Endothelial cell of umbilical vein (primary cell): Measurements from ENCODE around the gene EDC3. TPM values are rescaled to one million over a fixed set of nuclear protein-coding genes. Genes with fewer than 3 reads are reported as not detected.

Experiments
- BruUV-seq: library from RNA; stranded (reverse); fragments of 400-500 nt; replicated peaks from 2 replicates; lab custom pipeline; 2021; lab: Mats Ljungman, UMichigan
- CTCF ChIA-PET: fragments of 300-600, 350-600 bp; sonication (Branson Sonifier 250); formaldehyde crosslinking; loops from one replicate; lab custom pipeline; 2021; ENCODE audit warnings: antibody characterized with exemption, inconsistent platforms; lab: Charles Lee
- POLR2A ChIA-PET: fragments of 300-600, 350-600 bp; sonication (Branson Sonifier 250); formaldehyde crosslinking; loops from one replicate; lab custom pipeline; 2021; ENCODE audit warnings: antibody characterized with exemption, inconsistent platforms; lab: Charles Lee
- DNase-seq: peaks from one replicate; pipeline ENCODE4 v3.0.0-alpha.2; 2011; ENCODE audit warnings: low read depth, low spot score
- FAIRE-seq: peaks from 2 replicates; lab custom pipeline; 2011; peaks lifted over from hg19 to GRCh38; lab: Jason Lieb, UNC
- H2AFZ ChIP-seq: 2 replicates; pipeline ENCODE4 v1.6.0; 2012; ENCODE audit warnings: low read depth, low read length, control low read depth, inconsistent platforms
- H3K27ac ChIP-seq: 2 replicates; pipeline ENCODE4 v1.5.1; 2011; ENCODE audit warnings: low read depth, mild to moderate bottlenecking, control low read depth, low read length, moderate library complexity; ENCODE audit not compliant: insufficient read depth
- H3K27me3 ChIP-seq, 2 experiments: 2 replicates each; pipeline versions ENCODE4 v1.6.0 to v1.6.1; 2011; ENCODE audit warnings: low read length in 2 of 2, mixed read lengths in 1 of 2; ENCODE audit not compliant: control insufficient read depth in 2 of 2, insufficient read depth in 2 of 2
- H3K36me3 ChIP-seq, 2 experiments: 2 replicates in 1 of 2; 3 replicates in 1 of 2; pipeline ENCODE4 v1.5.1; 2011; ENCODE audit warnings: low read length in 2 of 2, mild to moderate bottlenecking in 1 of 2, moderate library complexity in 1 of 2; ENCODE audit not compliant: control insufficient read depth in 2 of 2, insufficient read depth in 2 of 2; ENCODE audit errors: extremely low read depth in 1 of 2
- H3K4me1 ChIP-seq: 3 replicates; pipeline ENCODE4 v1.5.1; 2011; ENCODE audit warnings: mild to moderate bottlenecking, low read length; ENCODE audit not compliant: control insufficient read depth, insufficient read depth; ENCODE audit errors: extremely low read depth
- H3K4me2 ChIP-seq: 2 replicates; pipeline ENCODE4 v1.6.1; 2011; ENCODE audit warnings: low read length, control low read depth, mixed read lengths; ENCODE audit not compliant: insufficient read depth
- H3K4me3 ChIP-seq, 3 experiments: fragments of 200-600 bp in 1 of 3; sonication (generic), shearing (Covaris generic) in 1 of 3; replicated peaks in 1 of 3; 2 replicates each; pipeline ENCODE4 v1.5.1; 2011 to 2016; ENCODE audit warnings: control low read depth in 3 of 3, low read length in 3 of 3, mild to moderate bottlenecking in 2 of 3, inconsistent platforms in 1 of 3, low read depth in 1 of 3, moderate library complexity in 1 of 3; ENCODE audit not compliant: insufficient read depth in 1 of 3
- H3K79me2 ChIP-seq: 2 replicates; pipeline ENCODE4 v1.6.0; 2012; ENCODE audit warnings: low read length, inconsistent platforms; ENCODE audit not compliant: control insufficient read depth, insufficient read depth
- H3K9ac ChIP-seq: replicated peaks from 2 replicates; pipeline ENCODE3; 2011; ENCODE audit warnings: low read length, control low read depth; ENCODE audit not compliant: insufficient read depth; ENCODE audit errors: extremely low read depth
- H3K9me1 ChIP-seq: replicated peaks from 3 replicates; pipeline ENCODE4 v1.6.0; 2011; ENCODE audit warnings: mild to moderate bottlenecking, low read length; ENCODE audit not compliant: control insufficient read depth, insufficient read depth; ENCODE audit errors: extremely low read depth
- H3K9me3 ChIP-seq: replicated peaks from 2 replicates; pipeline ENCODE4 v1.5.1; 2012; ENCODE audit warnings: low read length, inconsistent platforms; ENCODE audit not compliant: control insufficient read depth, insufficient read depth
- H4K20me1 ChIP-seq: replicated peaks from 2 replicates; pipeline ENCODE3; 2011; ENCODE audit warnings: mild to moderate bottlenecking, low read length; ENCODE audit not compliant: control insufficient read depth, insufficient read depth; ENCODE audit errors: extremely low read depth
- CTCF ChIP-seq, 2 donors: IDR thresholded peaks; 1 replicate in 1 of 2; 2 replicates in 1 of 2; pipeline ENCODE4 v1.5.1; 2011; ENCODE audit warnings: low read length in 2 of 2, mild to moderate bottlenecking in 2 of 2, moderate library complexity in 2 of 2, control low read depth in 1 of 2, inconsistent platforms in 1 of 2, low read depth in 1 of 2; ENCODE audit not compliant: insufficient read depth in 1 of 2; ENCODE audit errors: extremely low read depth in 1 of 2
- EZH2 ChIP-seq: IDR thresholded peaks from 2 replicates; pipeline ENCODE4 v1.6.1; 2012; ENCODE audit warnings: borderline replicate concordance, low read depth, mild to moderate bottlenecking, moderate library complexity, low read length, inconsistent platforms; ENCODE audit not compliant: severe bottlenecking
- FOS ChIP-seq: IDR thresholded peaks from 2 replicates; pipeline ENCODE4 v1.6.1; 2011; ENCODE audit warnings: mild to moderate bottlenecking, low read length, moderate library complexity, borderline replicate concordance; ENCODE audit not compliant: insufficient read depth
- GATA2 ChIP-seq: IDR thresholded peaks from 2 replicates; pipeline ENCODE4 v1.7.0; 2011; ENCODE audit warnings: low read depth, mild to moderate bottlenecking, moderate library complexity, mixed read lengths, low read length; ENCODE audit not compliant: insufficient read length, insufficient read depth
- JUN ChIP-seq: IDR thresholded peaks from 2 replicates; pipeline ENCODE4 v1.6.1; 2011; ENCODE audit warnings: borderline replicate concordance, low read depth; ENCODE audit not compliant: insufficient read length, insufficient read depth
- MAX ChIP-seq: IDR thresholded peaks from 2 replicates; pipeline ENCODE4 v1.6.1; 2011; ENCODE audit not compliant: insufficient read depth, insufficient read length
- MYC ChIP-seq: IDR thresholded peaks from one replicate; pipeline ENCODE4 v1.6.1; 2011; ENCODE audit warnings: mild to moderate bottlenecking, low read depth, low read length
- POLR2A ChIP-seq: IDR thresholded peaks from 2 replicates; pipeline ENCODE4 v1.6.1; 2012; ENCODE audit warnings: low read depth, mild to moderate bottlenecking, control low read depth, low read length
- POLR2AphosphoS5 ChIP-seq: IDR thresholded peaks from 2 replicates; pipeline ENCODE4 v1.6.1; 2012; ENCODE audit warnings: low read depth, mild to moderate bottlenecking, control low read depth, low read length, moderate library complexity; ENCODE audit not compliant: insufficient read depth
- dilution Hi-C: fragments of 300-500 bp; cut with MboI; formaldehyde crosslinking; loops from one replicate; pipeline ENCODE4 v1.15.0; 2019; ENCODE audit warnings: low sequenced_read_pairs; ENCODE audit not compliant: extremely low pct_ligation_motif_present
- intact Hi-C: fragments of 100-400 bp; cut with micrococcal nuclease; formaldehyde crosslinking; loops from one replicate; pipeline ENCODE4 v1.10.0; 2022
- polyA plus RNA-seq, 4 experiments: library from polyadenylated mRNA; depleted of rRNA in 3 of 4; stranded (reverse) in 3 of 4; unstranded in 1 of 4; fragments of >200 nt; gene quantifications; 2 replicates each; pipeline versions ENCODE4 v1.2.1 to v1.2.3, GENCODE V29; 2011 to 2012; ENCODE audit warnings: missing spikeins in 1 of 4
- total RNA-seq: library from RNA; stranded (reverse); gene quantifications from 2 replicates; pipeline ENCODE4 v1.2.3, GENCODE V29; 2021

EDC3 gene
- total and polyA plus RNA-seq, 2 donors (not counting 3 experiments of a cell fraction or from before 2014, with no cell fraction given): 55.9 to 56.5 TPM

- no peak overlapping the region for H3K9ac ChIP-seq
- no peaks in the 10 kb centered on the region for H4K20me1 ChIP-seq
- H3K79me2 ChIP-seq: no peaks in the 10 kb centered on the region
- no peaks in the 10 kb centered on the region for H3K9me3 ChIP-seq
- CTCF ChIA-PET: interaction anchor here (0.6 kb wide), 1 partner anchor 150 kb away, joined by 3 read pairs; no protein-coding TSS in a partner anchor
- H3K27me3 ChIP-seq: no peaks in the 10 kb centered on the region
- BruUV-seq: no TSS peak
- POLR2A ChIA-PET: no interaction called here
- no peak overlapping the region for H2AFZ ChIP-seq
- no peaks in the 10 kb centered on the region for H3K9me1 ChIP-seq
- TF ChIP-seq JUN: no peak
- no peak for TF ChIP-seq FOS
- TF ChIP-seq CTCF (IDR thresholded peaks at IDR 0.05; ENCODE audit: extremely low read depth in 1 of 2, insufficient read depth in 1 of 2, low read depth in 1 of 2, low read length in 2 of 2): no peak
- TF ChIP-seq EZH2: no peak
- no peak for TF ChIP-seq GATA2
- no peak for TF ChIP-seq MYC
- TF ChIP-seq POLR2A: no peak
- TF ChIP-seq MAX: no peak
- TF ChIP-seq POLR2AphosphoS5: no peak
- H3K4me3 ChIP-seq: no peak overlapping the region
- FAIRE-seq (no peak), DNase-seq (no peak)
- H3K27ac ChIP-seq: no peak overlapping the region
- H3K4me2 ChIP-seq: no peak overlapping the region
- peaks cover 13% of the 10 kb centered on the region for H3K4me1 ChIP-seq
- dilution Hi-C loops (no loop called here), intact Hi-C loops (no loop called here)
- H3K36me3 ChIP-seq: no peaks in the 10 kb centered on the region
Observed at GRCh38 chr15:74584204-74584603, 111.6 kb downstream of the EDC3 start.

Other genes starting within 250 kb of the EDC3 start
- 31.9 and 32.8 TPM in 2 replicates for gene UBL7, start 234.9 kb downstream of the EDC3 start, total RNA-seq
- gene UBL7, start 234.9 kb downstream of the EDC3 start, polyA plus RNA-seq: 90.4 and 109 TPM in 2 replicates
- gene ARID3B, start 154.8 kb downstream of the EDC3 start, total RNA-seq: 9.5 and 10.0 TPM in 2 replicates
- gene ARID3B, start 154.8 kb downstream of the EDC3 start, polyA plus RNA-seq: 6.2 and 7.0 TPM in 2 replicates
- 69.2 and 75.5 TPM in 2 replicates for gene CLK3, start 80.2 kb downstream of the EDC3 start, total RNA-seq
- gene CLK3, start 80.2 kb downstream of the EDC3 start, polyA plus RNA-seq: 97.9 and 121 TPM in 2 replicates
- 5.8 and 7.6 TPM in 2 replicates for gene CYP1A1, start 29.5 kb upstream of the EDC3 start, total RNA-seq
- gene CYP1A1, start 29.5 kb upstream of the EDC3 start, polyA plus RNA-seq: 12.8 and 13.1 TPM in 2 replicates
- not detected in 2 replicates for gene CYP1A2, start 52.8 kb upstream of the EDC3 start, total RNA-seq
- gene CYP1A2, start 52.8 kb upstream of the EDC3 start, polyA plus RNA-seq: not detected in 2 replicates
- 89.1 and 104 TPM in 2 replicates for gene CSK, start 86.1 kb upstream of the EDC3 start, total RNA-seq
- gene CSK, start 86.1 kb upstream of the EDC3 start, polyA plus RNA-seq: 41.2 and 42.1 TPM in 2 replicates
- not detected in 2 replicates for gene LMAN1L, start 116.8 kb upstream of the EDC3 start, total RNA-seq
- not detected in 2 replicates for gene LMAN1L, start 116.8 kb upstream of the EDC3 start, polyA plus RNA-seq
- 0.16 TPM in 1 of 2 replicates, not detected in the other for gene CPLX3, start 130.6 kb upstream of the EDC3 start, total RNA-seq
- not detected in 2 replicates for gene CPLX3, start 130.6 kb upstream of the EDC3 start, polyA plus RNA-seq
- gene ULK3, start 147.1 kb upstream of the EDC3 start, total RNA-seq: 29.0 and 36.0 TPM in 2 replicates
- gene ULK3, start 147.1 kb upstream of the EDC3 start, polyA plus RNA-seq: 48.6 and 60.3 TPM in 2 replicates
- gene SCAMP2, start 177.3 kb upstream of the EDC3 start, total RNA-seq: 61.1 and 67.3 TPM in 2 replicates
- 250 and 256 TPM in 2 replicates for gene SCAMP2, start 177.3 kb upstream of the EDC3 start, polyA plus RNA-seq
- gene MPI, start 194.0 kb upstream of the EDC3 start, total RNA-seq: 27.7 and 36.3 TPM in 2 replicates
- 62.6 and 69.3 TPM in 2 replicates for gene MPI, start 194.0 kb upstream of the EDC3 start, polyA plus RNA-seq
- 57.0 and 73.0 TPM in 2 replicates for gene FAM219B, start 210.8 kb upstream of the EDC3 start, total RNA-seq
- gene FAM219B, start 210.8 kb upstream of the EDC3 start, polyA plus RNA-seq: 55.1 and 57.7 TPM in 2 replicates
- 220 and 232 TPM in 2 replicates for gene COX5A, start 242.0 kb upstream of the EDC3 start, total RNA-seq
- gene COX5A, start 242.0 kb upstream of the EDC3 start, polyA plus RNA-seq: 102 and 134 TPM in 2 replicates